ENCODE measurements around the gene MRPL55. TPM values are rescaled to one million over a fixed set of nuclear protein-coding genes. Genes with fewer than 3 reads are reported as not detected.

Gene MRPL55
- total and polyA plus RNA-seq, 4 donors: 37.2 to 90.4 (median 71.0) TPM

DNA sequence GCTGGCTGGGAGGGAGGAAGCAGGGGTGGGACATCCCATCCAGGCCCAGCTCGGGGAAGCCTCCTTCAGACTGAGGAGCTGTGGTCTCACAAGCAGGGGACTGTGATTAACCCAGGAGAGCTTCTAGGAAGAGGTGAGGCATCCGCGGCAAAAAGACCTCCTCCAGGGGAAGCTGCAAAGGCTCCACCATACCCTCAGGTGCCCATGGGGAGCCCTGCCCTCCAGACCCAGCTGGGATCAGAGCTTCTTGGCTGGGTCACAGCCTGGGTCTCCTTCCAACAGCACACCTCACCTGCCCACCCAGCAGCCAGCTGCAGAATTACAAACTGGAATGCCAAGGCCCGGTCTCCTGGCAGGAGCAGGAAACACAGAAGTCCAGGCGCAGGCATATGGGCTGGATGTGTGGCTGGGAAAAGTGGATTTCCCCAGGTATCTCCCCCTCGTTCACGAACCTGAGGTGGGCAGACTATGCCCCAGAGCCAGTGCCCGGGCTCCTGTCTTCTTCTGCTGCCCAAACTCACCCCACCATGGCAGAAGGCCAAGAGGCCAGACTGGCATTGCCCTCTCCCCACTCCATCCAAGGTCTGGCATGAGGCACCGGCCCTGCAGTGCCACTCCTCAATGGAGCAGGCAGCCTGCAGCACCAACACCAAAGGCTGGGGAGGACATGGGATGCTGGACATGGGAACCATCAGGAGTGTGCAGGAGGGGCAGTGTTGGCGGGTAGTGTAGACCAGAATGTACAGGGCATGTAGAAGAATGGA lies 42.0 kb downstream of the MRPL55 start:
- DNase-seq (ENCODE audit: low read depth in 4 of 6, low spot score in 6 of 6): no peak
- Histone ChIP-seq H3K4me3 (ENCODE audit: low read depth, low read length) (no peak overlapping the region), H3K4me1 (ENCODE audit: control insufficient read depth, insufficient read depth, low read length) (no peaks in the 10 kb centered on the region), H3K9me3 (ENCODE audit: control insufficient read depth, insufficient read depth, low read length) (no peaks in the 10 kb centered on the region), H3K27ac (ENCODE audit: low read depth, low read length) (no peak overlapping the region), H3K27me3 (ENCODE audit: control insufficient read depth, insufficient read depth, low read length) (peaks cover 33% of the 10 kb centered on the region), H3K36me3 (ENCODE audit: control insufficient read depth, insufficient read depth, low read length) (no peaks in the 10 kb centered on the region)
- 63% methylated on average over 9 of the region's 10 CpGs for WGBS (ENCODE audit: insufficient coverage)

DNA sequence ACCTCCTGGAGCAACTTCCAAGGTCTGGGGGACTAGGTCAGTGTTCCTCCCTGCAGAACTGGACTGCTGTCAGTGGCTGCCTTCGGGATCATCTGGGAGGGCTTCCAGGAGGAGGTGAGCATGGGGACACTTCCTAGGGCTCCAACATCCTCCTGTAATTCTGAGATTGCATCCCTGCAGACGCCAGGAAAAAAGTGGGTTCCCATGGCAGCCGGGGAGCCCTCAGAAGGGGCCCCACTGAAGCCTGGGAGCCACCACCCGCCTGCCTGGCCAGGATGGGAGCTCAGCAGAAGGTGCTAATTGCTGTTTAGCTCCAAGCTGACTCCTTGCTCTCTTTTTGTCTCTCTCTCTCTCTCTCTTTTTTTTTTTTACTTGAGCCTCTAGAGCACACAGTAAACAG lies 42.7 kb downstream of the MRPL55 start:
- no peak overlapping the region for H3K27ac ChIP-seq (ENCODE audit: low read depth, low read length)
- 68% methylated on average over 4 of the region's 4 CpGs for WGBS (ENCODE audit: insufficient coverage)
- H3K4me3 ChIP-seq (ENCODE audit: low read depth, low read length): no peak overlapping the region
- H3K36me3 ChIP-seq (ENCODE audit: control insufficient read depth, insufficient read depth, low read length): no peaks in the 10 kb centered on the region
- H3K4me1 ChIP-seq (ENCODE audit: control insufficient read depth, insufficient read depth, low read length): no peaks in the 10 kb centered on the region
- H3K27me3 ChIP-seq (ENCODE audit: control insufficient read depth, insufficient read depth, low read length): peaks cover 39% of the 10 kb centered on the region
- DNase-seq (ENCODE audit: low read depth in 4 of 6, low spot score in 6 of 6): no peak
- H3K9me3 ChIP-seq (ENCODE audit: control insufficient read depth, insufficient read depth, low read length): no peaks in the 10 kb centered on the region

DNA sequence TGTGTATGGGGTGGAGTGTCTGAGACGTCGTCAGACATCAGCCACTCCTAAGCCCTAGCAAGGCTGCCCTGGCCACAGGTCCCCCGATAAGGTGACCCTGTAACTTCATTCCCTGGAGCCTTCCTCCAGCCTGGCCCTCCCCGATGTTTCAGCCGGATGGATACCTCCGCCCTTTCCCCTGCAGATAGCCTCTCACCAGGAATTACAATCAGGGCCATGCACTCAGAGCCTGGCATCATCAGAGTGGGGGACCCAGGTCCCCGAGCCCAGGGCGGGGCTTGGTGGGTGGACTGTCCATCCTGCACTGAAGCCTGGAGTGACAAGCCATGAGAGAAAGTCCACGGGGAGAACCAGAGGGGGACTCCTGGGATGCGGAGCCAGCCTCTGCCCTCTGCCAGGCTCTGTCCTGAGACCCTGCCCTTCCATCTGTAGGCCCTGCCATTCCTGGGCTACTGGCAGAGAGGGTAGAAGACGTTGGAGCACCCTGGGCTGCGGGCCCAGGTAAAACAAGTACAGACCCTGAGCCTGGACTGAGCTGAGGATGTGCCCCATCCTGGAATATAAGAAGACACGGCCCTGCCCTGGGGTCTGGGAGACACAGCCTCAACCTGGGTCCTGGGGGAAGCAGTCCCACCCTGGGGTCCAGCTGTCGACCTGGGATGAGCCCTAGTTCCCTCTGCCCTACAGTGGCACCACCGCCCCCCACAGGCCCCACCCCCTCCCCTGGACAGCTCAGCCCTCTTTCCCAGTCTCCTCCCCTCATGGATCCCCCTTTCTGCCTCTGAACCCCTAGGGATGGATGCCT lies 43.4 kb downstream of the MRPL55 start:
- 78% methylated on average over 11 of the region's 15 CpGs for WGBS (ENCODE audit: insufficient coverage)
- H3K27ac ChIP-seq (ENCODE audit: low read depth, low read length): no peak overlapping the region
- no peak overlapping the region for H3K4me3 ChIP-seq (ENCODE audit: low read depth, low read length)
- DNase-seq (ENCODE audit: low read depth in 4 of 6, low spot score in 6 of 6): no peak
- no peaks in the 10 kb centered on the region for H3K9me3 ChIP-seq (ENCODE audit: control insufficient read depth, insufficient read depth, low read length)
- H3K27me3 ChIP-seq (ENCODE audit: control insufficient read depth, insufficient read depth, low read length): peaks cover 44% of the 10 kb centered on the region
- peaks cover 2% of the 10 kb centered on the region for H3K4me1 ChIP-seq (ENCODE audit: control insufficient read depth, insufficient read depth, low read length)
- H3K36me3 ChIP-seq (ENCODE audit: control insufficient read depth, insufficient read depth, low read length): no peaks in the 10 kb centered on the region

DNA sequence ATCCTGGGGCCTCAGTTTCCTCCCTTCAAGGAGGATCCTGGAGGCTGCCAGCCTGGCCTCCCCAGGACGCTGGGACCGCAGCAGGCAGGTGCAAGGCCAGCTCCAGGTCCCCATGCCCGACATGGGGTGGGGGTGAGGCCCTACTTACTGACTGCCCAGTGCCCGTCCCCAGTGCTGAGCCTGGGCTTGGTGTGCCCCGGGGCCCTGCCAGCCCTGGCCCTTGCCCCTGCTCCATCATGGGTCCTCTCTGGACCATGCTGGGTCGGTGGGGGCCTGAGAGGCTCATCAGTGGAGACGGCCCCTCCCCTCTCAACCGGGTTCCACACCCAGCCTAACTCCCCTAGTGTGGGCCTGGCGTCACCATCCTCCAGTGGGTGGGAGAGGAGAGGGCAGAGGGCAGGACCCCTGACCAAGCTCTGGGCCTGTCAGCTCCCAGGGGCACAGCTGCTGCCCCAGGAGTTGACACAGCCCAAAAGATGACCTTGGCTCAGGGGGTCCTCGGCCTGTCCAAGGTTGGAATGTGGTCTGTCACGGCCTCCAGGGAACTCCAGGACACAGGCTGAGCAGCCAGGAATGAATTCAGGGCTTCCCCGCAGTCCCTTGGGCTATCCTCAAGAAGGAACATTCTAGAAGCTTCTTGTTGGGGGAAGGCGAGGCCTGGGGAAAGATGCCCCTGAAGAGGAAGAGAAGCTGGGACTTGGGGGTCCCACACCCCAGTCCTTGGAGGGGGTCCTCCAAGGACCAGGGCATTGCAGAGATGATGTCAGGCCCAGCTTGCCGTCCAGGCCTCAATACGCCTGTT lies 44.2 kb downstream of the MRPL55 start:
- Histone ChIP-seq H3K9me3 (ENCODE audit: control insufficient read depth, insufficient read depth, low read length) (no peaks in the 10 kb centered on the region), H3K27me3 (ENCODE audit: control insufficient read depth, insufficient read depth, low read length) (peaks cover 48% of the 10 kb centered on the region), H3K36me3 (ENCODE audit: control insufficient read depth, insufficient read depth, low read length) (no peaks in the 10 kb centered on the region), H3K4me3 (ENCODE audit: low read depth, low read length) (no peak overlapping the region), H3K27ac (ENCODE audit: low read depth, low read length) (no peak overlapping the region), H3K4me1 (ENCODE audit: control insufficient read depth, insufficient read depth, low read length) (peaks cover 10% of the 10 kb centered on the region)
- 72% methylated on average over 12 of the region's 15 CpGs for WGBS (ENCODE audit: insufficient coverage)
- no peak for DNase-seq (ENCODE audit: low read depth in 4 of 6, low spot score in 6 of 6)

DNA sequence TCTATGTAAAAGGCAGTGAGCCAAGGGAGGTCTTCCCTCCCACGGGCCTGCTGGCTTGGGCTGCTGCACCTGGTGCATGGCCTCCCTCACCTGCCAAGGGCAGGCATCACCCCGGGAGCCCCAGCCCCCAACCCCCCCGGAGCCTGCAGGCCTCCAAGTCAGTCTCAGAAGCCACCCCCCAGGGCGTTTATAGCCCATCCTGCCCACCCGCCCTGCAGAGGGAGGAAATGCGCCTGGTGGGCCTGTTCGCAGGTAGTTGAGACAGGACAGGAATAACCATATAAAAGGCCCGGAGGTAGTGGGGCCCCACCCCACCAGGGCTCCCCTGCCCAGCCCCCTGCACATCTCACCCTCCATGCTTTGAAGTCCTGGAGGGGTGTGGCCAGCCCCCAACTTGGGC lies 44.8 kb downstream of the MRPL55 start:
- H3K27ac ChIP-seq (ENCODE audit: low read depth, low read length): no peak overlapping the region
- H3K4me3 ChIP-seq (ENCODE audit: low read depth, low read length): no peak overlapping the region
- no peaks in the 10 kb centered on the region for H3K9me3 ChIP-seq (ENCODE audit: control insufficient read depth, insufficient read depth, low read length)
- DNase-seq (ENCODE audit: low read depth in 4 of 6, low spot score in 6 of 6): no peak
- no peaks in the 10 kb centered on the region for H3K36me3 ChIP-seq (ENCODE audit: control insufficient read depth, insufficient read depth, low read length)
- 33% methylated on average over 3 of the region's 8 CpGs for WGBS (ENCODE audit: insufficient coverage)
- peaks cover 17% of the 10 kb centered on the region for H3K4me1 ChIP-seq (ENCODE audit: control insufficient read depth, insufficient read depth, low read length)
- peaks cover 48% of the 10 kb centered on the region for H3K27me3 ChIP-seq (ENCODE audit: control insufficient read depth, insufficient read depth, low read length)

DNA sequence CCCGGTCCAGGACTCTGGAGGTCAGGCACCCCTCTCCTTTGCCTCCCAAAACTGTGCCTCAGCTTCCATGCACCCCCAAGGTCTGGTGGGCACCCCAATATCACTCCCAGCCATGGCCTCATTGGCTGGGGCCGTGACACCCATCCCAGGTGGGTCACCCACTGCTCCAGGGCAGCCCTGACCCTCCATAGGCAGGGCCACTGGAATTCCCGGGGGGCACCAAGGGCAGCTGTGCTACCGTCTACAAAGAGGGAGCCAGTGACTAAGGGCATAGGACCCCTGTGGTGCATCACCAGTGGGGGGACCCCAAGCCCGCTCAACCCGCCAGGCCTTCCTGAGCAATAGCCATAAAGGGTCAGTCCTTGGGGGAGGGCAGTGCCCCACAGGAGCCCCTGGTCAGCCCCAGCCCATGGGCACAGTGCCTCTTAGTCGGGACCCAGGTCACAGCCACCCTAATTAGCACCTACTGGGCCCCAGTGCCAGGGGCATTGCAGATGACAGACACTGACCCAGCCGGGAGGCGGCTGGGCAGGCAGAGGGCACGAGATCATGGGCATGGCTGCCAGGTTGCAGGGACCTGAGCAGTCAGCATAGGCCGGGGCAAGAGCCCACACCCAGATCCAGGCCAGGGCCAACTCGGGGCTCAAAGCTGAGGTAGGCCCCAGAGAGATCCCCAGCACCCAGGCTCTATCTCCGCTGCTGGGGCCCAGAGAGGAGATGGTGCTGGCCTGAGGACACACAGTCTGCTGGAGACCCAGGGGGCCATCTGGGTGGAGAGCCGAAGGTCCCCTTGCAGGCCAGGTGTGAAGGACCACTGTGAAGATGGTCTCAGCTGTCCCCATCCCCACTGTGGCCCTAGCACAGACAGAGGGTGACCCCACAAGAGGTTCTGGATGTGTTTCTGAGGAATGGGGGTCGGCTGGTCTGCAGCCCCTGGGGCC lies 45.6 kb downstream of the MRPL55 start:
- H3K9me3 ChIP-seq (ENCODE audit: control insufficient read depth, insufficient read depth, low read length): no peaks in the 10 kb centered on the region
- 90% methylated on average over 15 of the region's 15 CpGs for WGBS (ENCODE audit: insufficient coverage)
- H3K4me3 ChIP-seq (ENCODE audit: low read depth, low read length): no peak overlapping the region
- H3K27ac ChIP-seq (ENCODE audit: low read depth, low read length): no peak overlapping the region
- peaks cover 50% of the 10 kb centered on the region for H3K27me3 ChIP-seq (ENCODE audit: control insufficient read depth, insufficient read depth, low read length)
- DNase-seq (ENCODE audit: low read depth in 4 of 6, low spot score in 6 of 6): no peak
- H3K36me3 ChIP-seq (ENCODE audit: control insufficient read depth, insufficient read depth, low read length): no peaks in the 10 kb centered on the region
- H3K4me1 ChIP-seq (ENCODE audit: control insufficient read depth, insufficient read depth, low read length): peaks cover 17% of the 10 kb centered on the region

DNA sequence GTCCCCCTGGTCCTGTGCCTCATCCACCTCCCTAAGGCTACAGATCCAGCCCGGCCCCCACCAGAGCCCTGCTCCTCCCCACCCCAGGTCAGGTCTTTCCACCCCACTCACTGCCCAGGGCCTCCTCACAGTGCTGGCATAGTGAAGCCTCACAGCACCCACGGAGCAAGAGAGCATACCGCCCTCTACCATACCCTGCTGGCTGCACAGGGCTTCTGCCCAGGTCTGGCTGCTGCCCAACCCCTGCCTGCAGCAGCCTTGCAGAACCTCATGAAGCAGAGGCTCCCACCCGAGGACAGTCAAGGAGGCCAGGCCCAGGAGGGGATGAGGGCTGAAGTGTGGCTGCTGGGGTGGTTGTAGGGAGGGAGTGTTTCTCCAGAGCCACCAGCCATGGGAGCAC lies 46.3 kb downstream of the MRPL55 start:
- WGBS (ENCODE audit: insufficient coverage): 66% methylated on average over 4 of the region's 4 CpGs
- no peak for DNase-seq (ENCODE audit: low read depth in 4 of 6, low spot score in 6 of 6)
- H3K27ac ChIP-seq (ENCODE audit: low read depth, low read length): no peak overlapping the region

DNA sequence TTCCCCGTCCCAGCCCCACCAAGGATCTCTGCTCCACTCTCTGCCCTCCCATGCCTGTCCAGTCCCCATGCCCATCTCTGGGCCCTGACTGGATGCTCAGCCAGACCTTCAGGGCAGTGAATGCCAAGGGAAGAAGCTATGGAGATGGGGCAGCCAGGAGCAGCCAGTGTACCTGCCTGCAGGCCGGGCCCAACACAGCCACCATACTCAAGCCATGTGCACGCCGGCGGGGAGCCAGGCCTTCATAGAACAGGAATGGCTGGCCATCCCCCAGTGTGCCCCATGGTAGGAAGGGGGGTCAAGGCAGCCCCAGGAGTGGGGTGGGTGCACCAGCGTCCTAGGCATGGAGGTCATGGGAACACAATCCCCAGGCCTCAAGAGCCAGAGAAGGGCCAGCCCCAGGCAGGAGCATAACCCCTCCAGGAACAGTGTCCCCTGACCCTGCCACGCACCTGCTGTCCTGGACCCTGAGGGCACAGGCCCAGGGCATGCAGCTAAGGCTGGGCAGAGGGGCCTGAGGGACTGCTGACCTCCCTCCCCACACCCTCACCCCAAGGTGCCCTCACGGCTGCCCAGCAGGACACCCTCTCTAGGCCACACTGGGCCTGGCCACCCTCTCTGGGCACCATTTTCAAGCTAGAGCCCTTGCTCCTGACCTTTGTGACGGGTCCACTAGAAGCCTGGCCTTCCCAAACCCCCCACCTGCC lies 46.9 kb downstream of the MRPL55 start:
- Histone ChIP-seq H3K4me3 (ENCODE audit: low read depth, low read length) (no peak overlapping the region), H3K4me1 (ENCODE audit: control insufficient read depth, insufficient read depth, low read length) (peaks cover 17% of the 10 kb centered on the region), H3K9me3 (ENCODE audit: control insufficient read depth, insufficient read depth, low read length) (no peaks in the 10 kb centered on the region), H3K27ac (ENCODE audit: low read depth, low read length) (no peak overlapping the region), H3K27me3 (ENCODE audit: control insufficient read depth, insufficient read depth, low read length) (peaks cover 55% of the 10 kb centered on the region), H3K36me3 (ENCODE audit: control insufficient read depth, insufficient read depth, low read length) (no peaks in the 10 kb centered on the region)
- DNase-seq (ENCODE audit: low read depth in 4 of 6, low spot score in 6 of 6): no peak
- 95% methylated on average over 9 of the region's 9 CpGs for WGBS (ENCODE audit: insufficient coverage)

More for the DNA sequence above, 46.3 kb downstream of the MRPL55 start:
- no peaks in the 10 kb centered on the region for H3K36me3 ChIP-seq (ENCODE audit: control insufficient read depth, insufficient read depth, low read length)
- H3K4me3 ChIP-seq (ENCODE audit: low read depth, low read length): no peak overlapping the region
- no peaks in the 10 kb centered on the region for H3K9me3 ChIP-seq (ENCODE audit: control insufficient read depth, insufficient read depth, low read length)
- H3K27me3 ChIP-seq (ENCODE audit: control insufficient read depth, insufficient read depth, low read length): peaks cover 53% of the 10 kb centered on the region
- peaks cover 17% of the 10 kb centered on the region for H3K4me1 ChIP-seq (ENCODE audit: control insufficient read depth, insufficient read depth, low read length)

Data from spinal cord (tissue), 10 donors.